Vagina (tissue), 2 donors: ENCODE results near the gene PTDSS2.

Experiments
- POLR2A ChIP-seq, 2 donors: fragments of 450-650 bp; IDR thresholded peaks; one replicate each; pipeline ENCODE4 v1.6.1; 2017; ENCODE audit warnings: antibody characterized with exemption in 2 of 2, mild to moderate bottlenecking in 2 of 2, moderate library complexity in 2 of 2
- TF ChIP-seq, protein P1 (sequence below), 3 experiments: fragments of 450-650 bp in 2 of 3; fragments of 200-600 bp in 1 of 3; sonication (generic) in 1 of 3; IDR thresholded peaks; one replicate each; pipeline ENCODE4 v1.5.1; 2017 to 2019; ENCODE audit warnings: antibody characterized with exemption in 3 of 3, mild to moderate bottlenecking in 2 of 3, moderate library complexity in 2 of 3

DNA sequence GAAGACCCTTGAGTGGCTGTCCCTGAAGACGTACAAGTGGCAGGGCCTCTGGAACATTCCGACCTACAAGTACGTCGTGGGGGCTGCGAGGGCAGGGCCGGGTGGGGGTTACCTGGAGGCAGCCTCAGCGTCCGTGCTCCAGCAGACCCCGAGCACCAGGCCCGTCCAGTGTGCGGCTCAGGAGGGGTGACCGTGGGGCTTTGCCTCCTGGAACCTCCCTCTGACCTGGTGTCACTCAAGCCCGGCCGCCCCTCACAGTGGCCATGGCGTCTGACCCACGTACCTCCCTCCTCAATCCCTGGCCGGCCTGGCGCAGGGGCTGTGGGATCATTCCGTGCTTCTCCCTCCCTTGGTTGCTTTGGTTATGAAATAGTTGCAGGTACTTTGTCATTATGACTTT lies 38.5 kb downstream of the PTDSS2 start:
- TF ChIP-seq, protein P1, sequence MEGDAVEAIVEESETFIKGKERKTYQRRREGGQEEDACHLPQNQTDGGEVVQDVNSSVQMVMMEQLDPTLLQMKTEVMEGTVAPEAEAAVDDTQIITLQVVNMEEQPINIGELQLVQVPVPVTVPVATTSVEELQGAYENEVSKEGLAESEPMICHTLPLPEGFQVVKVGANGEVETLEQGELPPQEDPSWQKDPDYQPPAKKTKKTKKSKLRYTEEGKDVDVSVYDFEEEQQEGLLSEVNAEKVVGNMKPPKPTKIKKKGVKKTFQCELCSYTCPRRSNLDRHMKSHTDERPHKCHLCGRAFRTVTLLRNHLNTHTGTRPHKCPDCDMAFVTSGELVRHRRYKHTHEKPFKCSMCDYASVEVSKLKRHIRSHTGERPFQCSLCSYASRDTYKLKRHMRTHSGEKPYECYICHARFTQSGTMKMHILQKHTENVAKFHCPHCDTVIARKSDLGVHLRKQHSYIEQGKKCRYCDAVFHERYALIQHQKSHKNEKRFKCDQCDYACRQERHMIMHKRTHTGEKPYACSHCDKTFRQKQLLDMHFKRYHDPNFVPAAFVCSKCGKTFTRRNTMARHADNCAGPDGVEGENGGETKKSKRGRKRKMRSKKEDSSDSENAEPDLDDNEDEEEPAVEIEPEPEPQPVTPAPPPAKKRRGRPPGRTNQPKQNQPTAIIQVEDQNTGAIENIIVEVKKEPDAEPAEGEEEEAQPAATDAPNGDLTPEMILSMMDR (IDR thresholded peaks at IDR 0.05) = no peak
- no peak for TF ChIP-seq POLR2A (IDR thresholded peaks at IDR 0.05)
